HG03039 (cell line): Measurements from ENCODE around the gene IMPG1.

Source experiments
- ATAC-seq: cut with Tn5 transposase; IDR thresholded peaks from one replicate; pipeline ENCODE4 v1.9.1; 2021; ENCODE audit warnings: mild to moderate bottlenecking, moderate library complexity; ENCODE audit not compliant: unreplicated experiment

Gene IMPG1

DNA sequence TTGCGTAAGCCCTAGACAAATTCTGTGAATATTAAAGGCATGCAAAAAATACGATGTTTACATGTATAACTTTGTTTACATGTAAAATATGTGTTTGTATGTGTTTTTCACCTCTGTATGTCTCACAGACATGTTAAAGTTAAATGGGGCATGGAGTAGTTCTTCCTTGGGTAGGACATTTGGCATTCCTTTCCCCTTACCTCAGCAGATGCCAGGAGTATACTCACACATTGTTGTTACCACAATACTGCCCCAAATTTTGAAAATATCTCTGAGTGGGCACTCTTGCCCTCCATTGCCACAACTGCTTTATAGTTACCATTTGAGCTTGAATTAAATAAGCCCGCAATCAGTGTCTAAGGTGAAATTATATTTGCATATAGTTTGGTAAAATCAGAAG lies 175.9 kb downstream of the IMPG1 start:
- no peak for ATAC-seq

DNA sequence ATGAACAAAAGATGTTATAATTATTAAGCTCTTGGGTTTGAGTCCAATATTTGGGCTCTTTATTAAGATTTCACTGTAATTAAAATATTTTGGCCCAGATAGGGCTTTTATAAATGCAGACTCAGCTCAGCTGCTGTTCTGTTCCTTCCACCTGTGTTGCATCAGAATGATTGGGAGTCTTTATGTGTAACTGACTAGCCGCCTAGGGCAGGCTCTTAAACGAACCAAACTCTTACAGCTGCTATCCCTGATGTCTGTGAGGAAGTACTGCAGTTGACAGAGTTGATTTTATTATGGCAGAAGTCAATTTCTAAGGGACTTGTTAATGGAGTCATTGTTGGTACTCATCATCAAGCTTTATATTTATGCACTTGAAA lies 178.7 kb downstream of the IMPG1 start:
- no peak for ATAC-seq

DNA sequence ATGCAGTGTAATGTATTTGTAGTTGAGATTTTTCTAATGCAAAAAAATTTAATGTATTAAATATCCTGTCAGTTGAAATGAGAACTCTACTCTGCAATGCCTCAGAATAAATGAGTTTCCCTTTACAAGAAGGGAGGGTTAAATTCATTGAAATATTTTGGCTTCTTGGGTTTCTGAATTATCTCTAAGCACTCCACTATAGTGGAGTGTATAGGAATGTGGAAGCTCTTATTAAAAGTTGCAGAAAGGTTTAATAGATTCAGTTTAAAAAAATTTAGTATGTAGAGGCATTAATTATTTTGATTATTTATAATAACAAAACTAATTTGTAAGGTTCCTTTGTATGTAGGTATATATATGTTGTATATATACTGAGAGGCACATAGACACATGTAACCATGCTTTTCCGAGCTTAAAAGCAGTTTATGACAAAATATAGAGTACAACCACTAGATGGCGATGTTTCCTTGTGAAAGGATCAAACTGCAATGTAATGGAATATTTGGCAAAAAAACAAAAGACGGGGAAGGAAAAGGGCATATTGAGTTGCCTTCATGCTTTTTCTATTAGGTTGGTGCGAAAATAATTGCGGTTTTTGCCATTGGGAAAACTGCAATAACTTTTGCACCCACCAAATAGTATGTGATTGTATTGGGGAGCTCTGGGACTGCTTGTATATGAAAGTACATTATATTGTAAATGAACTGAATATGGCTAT lies 179.2 kb downstream of the IMPG1 start:
- ATAC-seq: peak; percentile 64

DNA sequence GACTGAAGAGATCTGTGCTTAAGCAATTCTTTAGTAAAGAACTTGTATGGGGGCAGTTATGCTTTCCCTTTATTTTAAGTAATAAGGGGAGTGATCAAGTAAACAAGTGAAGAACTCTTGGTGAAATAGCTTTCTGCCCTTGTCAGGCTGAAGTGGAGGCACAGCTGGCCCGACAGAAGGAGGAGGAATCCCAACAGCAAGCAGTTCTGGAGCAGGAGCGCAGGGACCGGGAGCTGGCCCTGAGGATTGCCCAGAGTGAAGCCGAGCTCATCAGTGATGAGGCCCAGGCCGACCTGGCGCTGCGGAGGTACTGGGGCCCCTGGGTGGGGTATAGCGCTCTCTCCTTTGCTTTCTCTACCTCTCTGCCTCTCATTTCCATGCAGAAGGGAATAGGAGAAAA lies 180.1 kb downstream of the IMPG1 start:
- no peak for ATAC-seq

DNA sequence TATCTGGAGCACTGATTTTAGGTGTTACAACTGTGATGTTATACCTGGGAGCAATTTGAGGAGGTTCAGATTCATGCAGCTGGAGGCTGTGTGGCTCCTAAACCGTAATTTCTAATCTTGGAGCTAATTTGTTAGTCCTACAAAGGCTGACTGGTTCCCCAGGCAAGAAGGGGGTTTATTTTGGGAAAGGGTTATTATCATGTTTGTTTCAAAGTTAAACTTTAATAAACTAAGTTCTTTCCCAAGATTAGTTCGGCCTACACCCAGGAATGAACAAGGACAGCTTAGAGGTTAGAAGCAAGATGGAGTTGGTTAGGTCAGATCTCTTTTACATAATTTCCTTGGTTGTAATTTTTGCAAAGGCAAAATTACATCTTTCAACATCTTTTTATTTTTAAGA lies 187.6 kb downstream of the IMPG1 start:
- ATAC-seq: no peak

DNA sequence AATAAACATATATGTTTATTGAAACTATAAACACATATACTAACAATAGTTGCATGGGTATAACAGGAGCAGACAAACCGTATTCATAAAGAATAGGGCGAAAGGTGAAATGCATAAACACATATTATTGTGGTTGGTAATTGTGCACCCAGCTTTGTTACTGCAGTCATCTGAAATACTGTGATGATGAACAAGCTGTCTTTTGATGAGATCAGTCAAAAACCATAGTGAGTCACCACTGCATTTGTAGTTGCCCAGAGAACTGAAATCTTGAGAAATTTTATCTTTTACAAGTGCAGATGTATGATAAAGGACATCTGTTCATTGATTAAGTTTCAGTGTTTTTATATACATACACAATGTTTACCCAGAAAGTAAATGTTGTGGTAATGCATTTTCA lies 189.7 kb downstream of the IMPG1 start:
- ATAC-seq: no peak

DNA sequence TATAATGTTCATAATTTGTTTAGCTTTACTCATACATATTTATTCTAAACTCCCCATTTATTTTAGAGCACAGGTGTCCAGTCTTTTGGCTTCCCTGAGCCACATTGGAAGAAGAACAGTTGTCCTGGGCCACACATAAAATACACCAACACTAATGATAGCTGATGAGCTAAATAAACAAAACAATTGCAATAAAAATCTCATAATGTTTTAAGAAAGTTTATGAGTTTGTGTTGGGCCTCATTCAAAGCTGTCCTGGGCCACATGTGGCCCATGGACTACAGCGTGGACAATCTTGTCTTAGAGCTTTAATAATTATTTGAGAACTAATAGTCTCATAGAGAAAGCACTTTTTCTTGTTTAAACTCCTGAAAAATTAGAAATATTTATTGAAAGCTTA lies 192.2 kb downstream of the IMPG1 start:
- no peak for ATAC-seq

DNA sequence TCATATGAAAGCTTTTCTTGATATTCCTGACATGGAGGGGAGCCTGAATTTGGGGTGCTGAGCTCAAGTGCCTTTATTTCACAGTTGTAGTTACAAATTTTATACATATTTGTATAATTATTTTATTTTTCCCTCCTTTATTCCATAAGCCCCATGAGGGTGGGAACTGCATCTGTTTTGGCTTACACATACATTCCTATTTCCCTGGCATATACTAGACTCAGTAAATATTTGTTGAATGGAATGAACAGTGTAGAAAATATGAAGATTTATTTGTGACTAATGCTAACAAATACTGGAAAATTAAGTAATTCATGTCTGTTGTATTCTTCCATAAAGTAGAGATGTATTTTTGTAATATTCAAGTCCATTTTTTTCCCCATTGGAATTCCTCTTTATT lies 196.3 kb downstream of the IMPG1 start:
- no peak for ATAC-seq

DNA sequence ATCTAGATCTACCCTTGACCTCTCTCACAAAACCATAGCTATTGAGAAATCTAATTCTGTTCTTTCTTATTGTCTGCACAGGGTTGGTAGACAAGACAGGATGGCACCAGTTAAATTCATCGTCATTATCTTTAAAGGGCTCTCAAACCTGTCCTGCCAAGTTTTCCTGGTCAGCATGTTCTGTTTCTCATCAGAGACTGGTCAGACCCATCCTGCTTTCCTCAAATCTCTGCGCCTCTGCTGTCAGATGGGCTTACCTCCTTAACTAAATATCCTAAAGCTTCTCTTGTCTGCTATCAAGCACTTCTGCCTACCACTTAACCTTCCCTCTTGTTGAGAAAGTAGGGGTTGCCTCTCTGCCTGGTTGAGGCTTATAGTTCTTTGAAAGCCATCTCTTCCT lies 198.2 kb downstream of the IMPG1 start:
- no peak for ATAC-seq
